A673 (cell line): Measurements from ENCODE around the gene LRRFIP1. TPM values are rescaled to one million over a fixed set of nuclear protein-coding genes. Genes with fewer than 3 reads are reported as not detected.

Experiments used
- BruUV-seq: library from RNA; stranded (reverse); fragments of 400-500 nt; replicated peaks from 2 replicates; lab custom pipeline; 2021; lab: Mats Ljungman, UMichigan
- CTCF ChIA-PET: fragments of 300-600 bp; sonication (Branson Sonifier 250); formaldehyde crosslinking; loops from one replicate; lab custom pipeline; 2022; ENCODE audit warnings: antibody characterized with exemption; lab: Charles Lee
- POLR2A ChIA-PET: fragments of 300-600 bp; sonication (Branson Sonifier 250); formaldehyde crosslinking; loops from one replicate; lab custom pipeline; 2022; ENCODE audit warnings: antibody characterized with exemption; ENCODE audit not compliant: low non-redundant PET; lab: Charles Lee
- DNase-seq: peaks from one replicate; pipeline ENCODE4 v3.0.0-alpha.2; 2015; ENCODE audit warnings: low spot score
- H3K27ac ChIP-seq: fragments of 200-600 bp; sonication (generic); 2 replicates; pipeline ENCODE4 v1.5.1; 2016; ENCODE audit warnings: mixed run types, low read depth, mild to moderate bottlenecking, mixed read lengths, antibody characterized with exemption, low read length; ENCODE audit not compliant: poor library complexity, severe bottlenecking
- H3K27me3 ChIP-seq: fragments of 200-600 bp; sonication (generic); replicated peaks from 2 replicates; pipeline ENCODE4 v1.6.1; 2017; ENCODE audit warnings: mixed run types, low read depth, mild to moderate bottlenecking, mixed read lengths, antibody characterized with exemption, low read length; ENCODE audit not compliant: insufficient read depth, poor library complexity
- H3K36me3 ChIP-seq: fragments of 200-600 bp; sonication (generic); 2 replicates; pipeline ENCODE4 v1.6.1; 2016; ENCODE audit warnings: mixed run types, mild to moderate bottlenecking, mixed read lengths, antibody characterized with exemption, low read length; ENCODE audit not compliant: insufficient read depth, poor library complexity, severe bottlenecking
- H3K4me1 ChIP-seq: fragments of 200-600 bp; sonication (generic); 2 replicates; pipeline ENCODE4 v1.6.1; 2017; ENCODE audit warnings: mixed run types, mild to moderate bottlenecking, mixed read lengths, antibody characterized with exemption, low read length; ENCODE audit not compliant: insufficient read depth, poor library complexity, severe bottlenecking
- H3K4me3 ChIP-seq: fragments of 200-600 bp; sonication (generic); 2 replicates; pipeline ENCODE4 v1.5.1; 2016; ENCODE audit warnings: low read depth, mixed run types, mild to moderate bottlenecking, mixed read lengths, low read length; ENCODE audit not compliant: poor library complexity, severe bottlenecking
- H3K9me3 ChIP-seq: fragments of 200-600 bp; sonication (generic); 2 replicates; pipeline ENCODE4 v1.6.1; 2016; ENCODE audit warnings: mixed run types, low read depth, mild to moderate bottlenecking, mixed read lengths, antibody characterized with exemption, low read length; ENCODE audit not compliant: poor library complexity, severe bottlenecking
- EZH2 ChIP-seq: fragments of 200-600 bp; sonication (generic); IDR thresholded peaks from 2 replicates; pipeline ENCODE4 v1.6.1; 2017; ENCODE audit warnings: borderline replicate concordance, low read depth, mild to moderate bottlenecking, mixed read lengths, antibody characterized with exemption, low read length; ENCODE audit not compliant: poor library complexity, severe bottlenecking
- intact Hi-C: fragments of 100-400 bp; cut with micrococcal nuclease; formaldehyde crosslinking; loops from one replicate; pipeline ENCODE4 v1.10.0; 2022; ENCODE audit not compliant: unreplicated experiment
- total RNA-seq: library from RNA; stranded (reverse); gene quantifications from 2 replicates; pipeline ENCODE4 v1.2.3, GENCODE V29; 2021
- TF ChIP-seq, protein P1 (sequence below): fragments of 300-800, 200-600 bp; sonication (generic); conservative IDR thresholded peaks from 2 replicates; pipeline ENCODE4 v1.5.1; 2017; ENCODE audit warnings: low read depth, mild to moderate bottlenecking, antibody characterized with exemption, low read length, moderate library complexity, mixed read lengths

The LRRFIP1 gene
- total RNA-seq, 1 experiment from 2014 or later: 69.3 TPM

DNA sequence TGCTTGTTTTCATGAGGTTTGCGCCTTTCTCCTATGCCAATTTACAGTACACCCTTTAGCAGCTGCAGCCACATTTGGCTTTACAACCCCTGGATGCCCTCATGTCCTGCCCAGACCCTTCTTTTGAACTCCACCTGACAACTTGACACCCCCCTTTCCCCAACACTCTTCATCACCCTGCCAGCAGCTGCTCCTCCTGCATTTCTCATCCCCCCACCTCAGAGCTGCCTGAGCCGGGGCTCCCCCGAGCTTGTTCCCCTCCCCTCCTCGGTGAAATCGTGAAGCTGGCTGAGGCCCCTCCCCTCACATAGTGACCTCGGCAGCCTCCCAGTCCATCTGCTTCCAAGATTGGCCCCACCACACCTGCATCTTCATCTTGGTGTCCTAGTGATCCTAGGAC lies 40.5 kb downstream of the LRRFIP1 start:
- intact Hi-C loops: no loop called here

DNA sequence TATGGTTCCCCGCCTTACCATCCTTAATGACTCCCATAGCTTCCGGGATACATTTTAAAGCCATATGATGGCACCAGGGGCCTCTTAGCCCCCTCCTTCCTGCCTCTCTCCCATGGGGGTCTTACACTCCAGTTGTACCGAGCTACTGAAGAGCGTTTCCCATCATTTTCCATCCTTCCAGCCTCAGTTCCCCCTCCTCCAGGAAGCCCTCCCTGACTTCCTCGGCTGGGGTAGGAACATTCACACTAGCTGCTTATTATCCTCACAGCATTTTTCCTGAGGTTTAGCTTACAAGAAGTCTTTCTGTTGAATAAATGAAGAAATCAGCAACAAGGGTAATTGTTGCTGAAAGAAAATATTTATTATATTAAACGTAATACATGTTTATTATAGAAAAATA lies 41.1 kb downstream of the LRRFIP1 start:
- no peaks in the 10 kb centered on the region for H3K36me3 ChIP-seq
- no peaks in the 10 kb centered on the region for H3K27me3 ChIP-seq
- TF ChIP-seq, protein P1, sequence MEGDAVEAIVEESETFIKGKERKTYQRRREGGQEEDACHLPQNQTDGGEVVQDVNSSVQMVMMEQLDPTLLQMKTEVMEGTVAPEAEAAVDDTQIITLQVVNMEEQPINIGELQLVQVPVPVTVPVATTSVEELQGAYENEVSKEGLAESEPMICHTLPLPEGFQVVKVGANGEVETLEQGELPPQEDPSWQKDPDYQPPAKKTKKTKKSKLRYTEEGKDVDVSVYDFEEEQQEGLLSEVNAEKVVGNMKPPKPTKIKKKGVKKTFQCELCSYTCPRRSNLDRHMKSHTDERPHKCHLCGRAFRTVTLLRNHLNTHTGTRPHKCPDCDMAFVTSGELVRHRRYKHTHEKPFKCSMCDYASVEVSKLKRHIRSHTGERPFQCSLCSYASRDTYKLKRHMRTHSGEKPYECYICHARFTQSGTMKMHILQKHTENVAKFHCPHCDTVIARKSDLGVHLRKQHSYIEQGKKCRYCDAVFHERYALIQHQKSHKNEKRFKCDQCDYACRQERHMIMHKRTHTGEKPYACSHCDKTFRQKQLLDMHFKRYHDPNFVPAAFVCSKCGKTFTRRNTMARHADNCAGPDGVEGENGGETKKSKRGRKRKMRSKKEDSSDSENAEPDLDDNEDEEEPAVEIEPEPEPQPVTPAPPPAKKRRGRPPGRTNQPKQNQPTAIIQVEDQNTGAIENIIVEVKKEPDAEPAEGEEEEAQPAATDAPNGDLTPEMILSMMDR: no peak
- no peak for TF ChIP-seq EZH2
- no peak overlapping the region for H3K4me3 ChIP-seq
- ChIA-PET CTCF (interaction anchor here (1.1 kb wide), 1 partner anchor 79 kb away, joined by 3 read pairs; no protein-coding TSS in a partner anchor), POLR2A (no interaction called here)
- intact Hi-C loops: no loop called here
- DNase-seq: no peak
- peaks cover 26% of the 10 kb centered on the region for H3K4me1 ChIP-seq
- H3K9me3 ChIP-seq: no peaks in the 10 kb centered on the region
- BruUV-seq: no TSS peak
- H3K27ac ChIP-seq: no peak overlapping the region

More for the DNA sequence above, 40.5 kb downstream of the LRRFIP1 start:
- DNase-seq: no peak
- no peak overlapping the region for H3K4me3 ChIP-seq
- POLR2A ChIA-PET: no interaction called here
- no peak overlapping the region for H3K27ac ChIP-seq
- H3K4me1 ChIP-seq: peaks cover 26% of the 10 kb centered on the region
- no TSS peak for BruUV-seq
- H3K36me3 ChIP-seq: no peaks in the 10 kb centered on the region
- no peaks in the 10 kb centered on the region for H3K27me3 ChIP-seq
- TF ChIP-seq, protein P1: no peak
- no peak for TF ChIP-seq EZH2
- H3K9me3 ChIP-seq: no peaks in the 10 kb centered on the region
- CTCF ChIA-PET: no interaction called here

GRCh38 chr2:237669283-237669627 lies 41.9 kb downstream of the LRRFIP1 start:
- no peaks in the 10 kb centered on the region for H3K9me3 ChIP-seq
- peaks cover 30% of the 10 kb centered on the region for H3K4me1 ChIP-seq
- H3K27ac ChIP-seq: no peak overlapping the region
- CTCF ChIA-PET: interaction anchor here (1.1 kb wide), 1 partner anchor 78 kb away, joined by 3 read pairs; no protein-coding TSS in a partner anchor
- intact Hi-C loops: no loop called here
- POLR2A ChIA-PET: no interaction called here
- DNase-seq: no peak
- no peaks in the 10 kb centered on the region for H3K27me3 ChIP-seq
- no TSS peak for BruUV-seq
- H3K4me3 ChIP-seq: no peak overlapping the region
- TF ChIP-seq, protein P1: no peak
- no peak for TF ChIP-seq EZH2
- H3K36me3 ChIP-seq: no peaks in the 10 kb centered on the region
